ENCODE data around the gene NUTF2.

Gene NUTF2

DNA sequence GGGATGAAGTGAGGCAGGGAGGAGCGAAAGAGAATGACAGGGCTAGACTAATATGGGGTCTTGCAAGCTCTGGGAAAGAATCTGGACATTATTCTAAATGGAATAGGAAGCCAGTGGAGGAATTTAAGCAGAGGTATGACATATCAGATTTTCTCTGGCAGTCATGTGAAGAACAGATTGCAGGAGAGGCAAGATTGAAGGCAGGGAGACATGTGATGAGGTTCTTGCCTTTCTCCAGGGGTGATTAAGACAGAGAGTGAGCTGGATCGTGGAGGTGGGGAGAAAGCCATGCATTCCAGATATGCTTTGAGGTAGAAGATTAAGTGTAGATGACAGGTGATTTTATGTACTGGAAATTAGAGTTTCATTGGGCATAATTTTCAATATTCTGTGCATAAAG, 8.9 kb upstream of the NUTF2 start:
- DNase-seq (ENCODE audit: low read depth in 2 of 2): no peak

GRCh38 chr16:67841198-67841815, 5.4 kb upstream of the NUTF2 start:
- DNase-seq (ENCODE audit: low read depth in 2 of 2): no peak

GRCh38 chr16:67841816-67842508, 4.8 kb upstream of the NUTF2 start, which contains the start of gene THAP11:
THAP11 (plus strand) TSS chr16:67842320; CDS start chr16:67842555, 235 bp downstream.
- peak; percentile 89 to 90 for DNase-seq (ENCODE audit: low read depth in 2 of 2)

DNA sequence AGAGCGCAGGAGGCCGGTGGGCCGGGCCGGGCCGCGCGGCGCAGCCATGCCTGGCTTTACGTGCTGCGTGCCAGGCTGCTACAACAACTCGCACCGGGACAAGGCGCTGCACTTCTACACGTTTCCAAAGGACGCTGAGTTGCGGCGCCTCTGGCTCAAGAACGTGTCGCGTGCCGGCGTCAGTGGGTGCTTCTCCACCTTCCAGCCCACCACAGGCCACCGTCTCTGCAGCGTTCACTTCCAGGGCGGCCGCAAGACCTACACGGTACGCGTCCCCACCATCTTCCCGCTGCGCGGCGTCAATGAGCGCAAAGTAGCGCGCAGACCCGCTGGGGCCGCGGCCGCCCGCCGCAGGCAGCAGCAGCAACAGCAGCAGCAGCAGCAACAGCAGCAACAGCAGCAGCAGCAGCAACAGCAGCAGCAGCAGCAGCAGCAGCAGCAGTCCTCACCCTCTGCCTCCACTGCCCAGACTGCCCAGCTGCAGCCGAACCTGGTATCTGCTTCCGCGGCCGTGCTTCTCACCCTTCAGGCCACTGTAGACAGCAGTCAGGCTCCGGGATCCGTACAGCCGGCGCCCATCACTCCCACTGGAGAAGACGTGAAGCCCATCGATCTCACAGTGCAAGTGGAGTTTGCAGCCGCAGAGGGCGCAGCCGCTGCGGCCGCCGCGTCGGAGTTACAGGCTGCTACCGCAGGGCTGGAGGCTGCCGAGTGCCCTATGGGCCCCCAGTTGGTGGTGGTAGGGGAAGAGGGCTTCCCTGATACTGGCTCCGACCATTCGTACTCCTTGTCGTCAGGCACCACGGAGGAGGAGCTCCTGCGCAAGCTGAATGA, 4.0 kb upstream of the NUTF2 start:
- peak; percentile 51 for DNase-seq (ENCODE audit: low read depth in 2 of 2)

DNA sequence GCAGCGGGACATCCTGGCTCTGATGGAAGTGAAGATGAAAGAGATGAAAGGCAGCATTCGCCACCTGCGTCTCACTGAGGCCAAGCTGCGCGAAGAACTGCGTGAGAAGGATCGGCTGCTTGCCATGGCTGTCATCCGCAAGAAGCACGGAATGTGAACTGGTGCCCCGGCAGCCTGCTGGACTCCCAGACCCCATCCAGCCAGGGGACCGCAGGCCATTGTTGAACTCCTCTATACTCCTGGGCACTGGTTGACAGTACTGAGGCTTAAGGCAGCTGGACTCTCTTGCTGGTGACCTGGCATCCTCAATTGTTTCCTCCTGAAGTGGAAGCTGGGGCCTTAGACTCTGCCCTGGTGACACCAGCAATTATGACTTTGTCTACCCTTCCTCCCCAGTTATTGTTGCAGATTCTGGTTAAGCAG, 3.4 kb upstream of the NUTF2 start:
- DNase-seq (ENCODE audit: low read depth in 2 of 2): peak in 1 of 2 donors; percentile 27

DNA sequence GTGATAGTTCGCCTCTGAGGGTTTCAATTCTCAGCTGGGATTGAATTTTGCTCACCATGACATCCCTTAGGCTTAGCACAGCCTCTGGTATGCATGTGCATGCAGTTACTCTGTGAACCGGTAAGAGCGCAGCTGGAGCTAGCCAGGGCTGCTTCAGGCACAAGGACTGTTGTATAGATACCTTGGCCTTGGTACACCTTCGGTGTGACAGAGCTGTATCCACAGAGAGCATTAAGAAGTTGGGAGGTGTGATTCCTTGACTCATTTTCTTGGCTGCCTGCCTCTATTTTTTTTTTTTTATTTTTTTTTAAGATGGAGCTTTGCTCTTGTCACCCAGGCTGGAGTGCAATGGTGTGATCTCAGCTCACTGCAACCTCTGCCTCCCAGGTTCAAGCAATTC, 2.2 kb upstream of the NUTF2 start:
- no peak for DNase-seq (ENCODE audit: low read depth in 2 of 2)

DNA sequence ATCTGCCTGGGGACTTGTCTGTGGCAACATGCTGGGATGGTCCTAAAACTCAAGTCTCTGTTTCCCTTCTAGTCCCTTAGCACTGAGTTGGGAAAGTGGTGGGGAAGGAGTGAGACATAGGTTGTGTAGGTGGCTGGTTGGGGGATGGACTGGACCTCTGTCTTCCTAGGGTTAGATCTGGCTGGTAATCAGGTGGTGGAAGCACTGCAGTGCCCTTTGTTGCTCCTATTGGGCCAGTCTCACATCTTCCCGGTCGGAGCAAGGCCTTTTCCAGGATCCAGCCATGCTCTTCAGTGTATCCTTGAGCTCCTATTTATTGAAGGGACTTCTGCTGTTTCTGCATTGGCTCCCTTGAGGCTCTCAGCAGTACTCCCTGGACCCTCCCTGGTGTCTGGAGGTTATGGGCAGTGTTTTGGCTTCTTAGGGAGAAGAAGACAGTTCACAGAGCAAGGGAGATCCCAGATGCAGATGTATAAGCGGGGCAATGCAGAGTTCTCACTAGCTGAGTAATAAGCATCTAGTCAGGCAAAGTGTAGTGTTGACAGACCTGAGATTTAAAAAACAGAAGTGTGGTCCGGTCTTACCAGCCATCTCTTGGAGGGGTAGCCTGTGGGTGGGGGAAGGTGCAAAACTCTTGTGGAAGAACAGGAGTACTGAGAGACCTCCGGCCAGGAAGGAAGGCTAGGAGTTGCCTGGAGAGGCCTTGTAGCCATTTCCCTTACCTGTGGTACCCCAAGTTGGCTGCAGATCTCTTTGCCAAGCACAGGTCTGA, 1.3 kb upstream of the NUTF2 start:
- no peak for DNase-seq (ENCODE audit: low read depth in 2 of 2)

DNA sequence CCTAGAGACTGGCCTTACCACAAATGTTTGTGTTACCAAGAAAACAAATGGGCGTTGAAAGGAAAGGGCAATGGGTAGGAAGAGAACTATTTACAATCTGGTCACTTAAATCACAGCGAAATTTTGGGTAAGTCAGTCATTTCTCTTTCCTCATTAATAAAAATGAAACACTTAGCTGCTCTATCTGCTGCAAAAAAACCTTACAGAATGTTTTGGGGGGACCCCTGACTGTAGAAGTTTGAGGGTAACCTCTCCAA, 742 bp upstream of the NUTF2 start:
- DNase-seq (ENCODE audit: low read depth in 2 of 2): no peak

- DNase-seq (ENCODE audit: low read depth in 2 of 2): no peak
Observed at GRCh38 chr16:67847064-67847861, 530 bp downstream of the NUTF2 start, which contains the start of gene CENPT. CENPT (minus strand) TSS chr16:67847693; CDS start chr16:67833859, 13,834 bp downstream.

GRCh38 chr16:67848118-67848517, 1.4 kb downstream of the NUTF2 start:
- DNase-seq (ENCODE audit: low read depth in 2 of 2): no peak

DNA sequence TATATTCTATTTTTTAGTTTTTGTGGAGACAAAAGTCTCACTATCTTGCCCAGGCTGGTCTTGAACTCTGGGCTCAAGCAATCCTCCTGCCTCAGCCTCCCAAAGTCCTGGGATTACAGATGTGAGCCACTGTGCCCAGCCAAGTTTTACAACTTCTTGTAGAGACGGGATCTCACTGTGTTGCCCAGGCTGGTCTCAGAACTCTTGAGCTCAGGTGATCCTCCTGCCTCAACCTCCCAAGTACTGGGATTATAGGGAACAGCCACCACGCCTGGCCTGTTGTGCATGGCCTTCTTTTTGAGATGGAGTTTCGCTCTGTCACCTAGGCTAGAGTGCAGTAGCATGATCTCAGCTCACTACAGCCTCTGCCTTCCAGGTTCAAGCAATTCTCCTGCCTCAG, 6.9 kb downstream of the NUTF2 start:
- no peak for DNase-seq (ENCODE audit: low read depth in 2 of 2)

- DNase-seq (ENCODE audit: low read depth in 2 of 2): no peak
Observed at GRCh38 chr16:67855789-67856188, 9.1 kb downstream of the NUTF2 start.

GRCh38 chr16:67856927-67857546, 10.3 kb downstream of the NUTF2 start:
- no peak for DNase-seq (ENCODE audit: low read depth in 2 of 2)

- DNase-seq (ENCODE audit: low read depth in 2 of 2): no peak
Observed at GRCh38 chr16:67857547-67858233, 11.0 kb downstream of the NUTF2 start.

DNA sequence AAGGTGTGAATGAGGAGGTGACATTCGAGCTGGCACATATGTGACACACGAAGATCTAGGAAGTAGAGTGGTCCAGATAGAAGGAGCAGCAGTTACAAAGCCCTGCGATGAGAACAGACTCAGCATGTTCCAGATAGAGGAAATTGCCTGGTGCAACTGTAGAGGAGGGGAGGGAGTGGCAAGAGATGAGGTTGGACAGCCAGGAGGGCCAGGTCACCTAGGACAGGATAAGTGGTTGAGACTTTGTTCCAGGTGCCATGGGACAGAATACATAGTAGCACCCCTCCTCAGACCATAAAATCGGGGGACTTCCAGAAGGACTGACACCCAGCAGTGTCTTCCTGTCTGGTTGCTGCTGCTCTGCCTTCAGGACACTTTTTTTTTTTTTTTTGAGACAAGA, 11.8 kb downstream of the NUTF2 start:
- DNase-seq (ENCODE audit: low read depth in 2 of 2): no peak

GRCh38 chr16:67860589-67861398, 14.1 kb downstream of the NUTF2 start:
- no peak for DNase-seq (ENCODE audit: low read depth in 2 of 2)

DNA sequence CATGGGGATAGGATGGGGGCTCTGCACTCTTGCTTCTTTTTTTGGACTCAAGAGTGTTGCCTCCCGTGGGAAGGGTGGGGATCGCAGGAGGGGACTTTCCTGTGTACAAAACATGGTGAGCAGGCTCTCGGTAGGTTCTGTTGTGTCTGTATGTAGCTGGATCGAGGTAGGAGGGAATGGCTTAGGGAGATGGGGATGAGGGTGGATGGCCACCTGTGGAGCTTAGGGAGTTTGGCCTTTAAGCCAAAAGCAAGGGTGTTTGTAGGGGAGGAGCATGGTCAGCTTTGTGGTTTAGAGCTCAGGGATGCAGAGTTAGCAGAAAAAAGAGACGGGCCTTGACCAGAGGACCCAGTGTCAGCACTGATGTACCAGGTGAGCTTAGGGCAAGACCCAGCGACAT, 15.1 kb downstream of the NUTF2 start:
- DNase-seq (ENCODE audit: low read depth in 2 of 2): no peak

DNA sequence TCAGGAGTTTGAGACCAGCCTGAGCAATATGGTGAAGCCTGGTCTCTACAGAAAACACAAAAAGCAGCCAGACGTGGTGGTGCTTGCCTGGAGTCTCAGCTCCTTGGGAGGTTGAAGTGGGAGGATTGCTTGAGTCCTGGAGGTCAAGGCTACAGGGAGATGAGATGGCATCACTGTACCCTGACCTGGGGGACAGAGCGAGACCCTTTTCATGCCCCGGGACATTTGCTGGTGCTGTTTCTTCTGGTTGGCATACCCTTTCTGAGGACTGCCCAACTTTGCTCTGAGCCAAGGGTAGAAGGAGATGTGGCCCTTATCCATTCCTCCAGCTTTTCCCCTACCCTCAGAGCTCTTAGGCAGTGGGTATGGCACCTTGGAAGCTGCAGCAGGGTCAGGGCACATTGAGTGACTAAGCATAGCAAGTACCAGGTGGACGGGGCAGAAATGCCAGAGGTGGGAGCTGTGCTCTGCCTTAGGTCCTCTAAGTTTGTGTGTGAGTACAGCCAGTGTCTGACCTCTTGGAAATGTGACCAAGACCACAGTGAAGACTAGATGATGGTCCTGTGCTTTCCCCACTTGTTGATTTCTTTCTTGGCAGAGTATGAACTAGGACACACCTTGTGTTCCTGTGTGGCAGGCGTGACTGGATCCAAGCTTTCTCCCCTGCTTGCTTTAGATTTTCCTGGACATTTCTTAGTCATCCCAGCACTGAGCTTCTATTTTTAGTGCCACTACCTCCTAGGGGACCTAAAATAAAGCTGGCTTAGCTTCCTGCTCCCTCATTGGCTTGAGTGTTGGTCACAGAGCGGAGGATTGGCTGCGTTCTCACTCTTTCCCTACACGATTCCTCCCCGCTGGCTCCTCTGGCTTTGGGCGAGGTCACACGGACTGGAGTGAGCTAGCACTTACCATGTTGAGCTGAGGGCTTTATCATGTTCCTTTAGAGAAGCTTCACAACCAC, 16.2 kb downstream of the NUTF2 start:
- DNase-seq (ENCODE audit: low read depth in 2 of 2): no peak
